Measurements from ENCODE around the gene TBC1D32.
"Not testable (repeated sequence)": the region's sequence is repeated elsewhere in the genome, so short reads cannot be mapped to it uniquely, and the experiment has no call there.

The TBC1D32 gene

DNA sequence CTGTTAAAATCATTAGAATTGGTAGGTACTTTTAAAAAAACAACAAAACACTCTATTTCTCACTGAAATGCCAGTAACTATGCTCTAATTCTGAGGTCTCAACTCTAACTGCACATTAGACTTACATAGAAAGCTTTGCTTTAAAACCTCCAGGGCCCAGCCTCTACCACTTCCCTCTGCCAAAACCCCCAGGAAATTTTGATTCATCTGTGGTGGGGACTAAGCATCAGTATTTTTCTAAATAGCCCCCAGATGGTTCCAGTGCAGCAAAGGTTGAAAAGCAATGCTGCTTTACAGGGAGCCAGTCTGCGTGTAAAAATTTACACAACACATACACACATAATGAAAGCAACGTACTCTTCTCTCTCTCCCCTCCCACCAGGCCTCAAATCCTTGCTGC, 3.8 kb downstream of the TBC1D32 start:
- DNase-seq, result no peak

DNA sequence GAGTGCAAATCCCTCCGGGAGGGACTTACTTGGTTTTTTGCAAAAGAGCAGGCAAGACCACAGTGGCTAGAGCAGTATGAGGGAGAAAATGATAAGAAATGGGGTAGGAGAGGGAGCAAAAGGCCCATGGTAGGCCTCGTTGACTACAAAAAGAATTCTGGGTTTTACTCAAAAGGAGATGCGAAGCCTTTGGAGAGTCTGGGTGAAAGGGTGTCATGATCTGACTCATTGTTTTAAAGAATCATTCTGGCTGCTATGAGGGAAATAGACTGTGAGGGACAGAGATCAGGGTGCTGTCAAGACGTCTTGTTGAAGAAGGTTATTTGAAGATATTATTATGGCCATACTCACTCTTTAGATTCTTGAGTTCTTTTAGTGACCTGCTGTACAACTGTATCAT, 13.0 kb downstream of the TBC1D32 start:
- no peak for DNase-seq

DNA sequence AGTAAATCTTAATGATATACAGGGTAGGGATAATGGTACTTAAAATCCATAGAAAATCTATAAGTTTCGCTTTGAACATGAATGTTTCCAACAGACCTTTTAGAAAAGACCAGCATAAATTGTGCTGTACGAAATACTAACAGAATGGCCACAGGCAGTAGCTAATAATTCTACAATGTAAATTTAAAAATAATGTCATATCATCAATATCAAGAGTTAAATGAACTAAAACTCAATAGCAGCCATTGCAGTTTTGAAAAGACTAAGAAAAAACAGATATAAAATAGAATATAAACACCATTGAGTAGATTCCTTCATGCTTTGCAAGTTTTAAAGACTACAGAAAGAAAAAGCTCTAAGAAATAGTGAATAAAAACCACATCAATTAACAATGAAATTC, 14.7 kb downstream of the TBC1D32 start:
- no peak for DNase-seq

GRCh38 chr6:121319112-121319553, 15.1 kb downstream of the TBC1D32 start:
- no peak for DNase-seq

- DNase-seq, result no peak
Observed at GRCh38 chr6:121314381-121315112, 19.7 kb downstream of the TBC1D32 start.

GRCh38 chr6:121311814-121312213, 22.5 kb downstream of the TBC1D32 start:
- not testable (repeated sequence) for DNase-seq

DNA sequence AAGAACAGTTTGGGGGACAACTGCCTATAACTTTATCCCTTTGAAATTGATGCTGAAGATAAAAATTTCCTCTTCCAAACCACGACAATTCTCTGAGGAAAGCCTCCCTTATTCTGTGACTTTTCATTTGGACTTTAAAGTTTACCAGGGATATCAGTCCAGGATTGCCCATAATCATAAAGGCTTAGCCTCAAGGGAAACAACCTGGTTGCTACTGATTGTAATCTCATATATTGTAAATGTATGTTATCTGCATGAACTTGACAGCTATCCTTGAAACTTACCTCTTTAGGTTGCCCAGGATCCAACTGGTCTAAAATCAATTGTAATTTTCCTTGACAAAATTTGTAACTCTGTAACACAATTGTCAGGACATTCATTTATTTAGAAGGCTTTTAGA, 23.8 kb downstream of the TBC1D32 start:
- DNase-seq, result no peak

DNA sequence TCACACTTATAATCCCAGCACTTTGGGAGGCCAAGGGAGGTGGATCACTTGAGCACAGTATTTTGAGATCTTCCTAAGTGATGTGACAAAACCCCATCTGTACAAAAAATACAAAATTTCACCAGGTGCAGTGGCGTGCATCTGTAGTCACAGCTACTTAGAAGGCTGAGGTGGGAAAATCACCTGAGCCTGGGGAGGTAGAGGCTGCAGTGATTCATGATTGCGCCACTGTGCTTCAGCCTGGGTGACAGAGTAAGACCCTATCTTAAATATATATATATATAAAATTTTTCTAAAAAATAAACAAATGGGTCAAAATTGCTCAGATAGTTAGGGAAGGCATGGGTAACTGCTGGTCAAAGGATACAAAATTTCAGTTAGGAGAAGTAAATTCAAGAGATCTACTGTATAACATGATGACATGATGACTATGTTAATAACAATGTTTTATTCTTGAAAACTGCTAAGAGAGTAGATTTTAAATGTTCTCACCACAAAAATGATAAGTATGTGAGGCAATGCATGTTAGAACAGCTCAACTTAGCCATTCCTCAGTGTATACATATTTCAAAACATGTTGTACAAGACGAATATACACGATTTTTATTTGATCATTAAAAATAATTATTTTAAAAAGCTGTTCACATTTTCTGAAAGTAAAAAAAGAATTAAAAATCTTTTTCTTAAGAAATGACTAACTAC, 24.4 kb downstream of the TBC1D32 start:
- DNase-seq, result no peak

DNA sequence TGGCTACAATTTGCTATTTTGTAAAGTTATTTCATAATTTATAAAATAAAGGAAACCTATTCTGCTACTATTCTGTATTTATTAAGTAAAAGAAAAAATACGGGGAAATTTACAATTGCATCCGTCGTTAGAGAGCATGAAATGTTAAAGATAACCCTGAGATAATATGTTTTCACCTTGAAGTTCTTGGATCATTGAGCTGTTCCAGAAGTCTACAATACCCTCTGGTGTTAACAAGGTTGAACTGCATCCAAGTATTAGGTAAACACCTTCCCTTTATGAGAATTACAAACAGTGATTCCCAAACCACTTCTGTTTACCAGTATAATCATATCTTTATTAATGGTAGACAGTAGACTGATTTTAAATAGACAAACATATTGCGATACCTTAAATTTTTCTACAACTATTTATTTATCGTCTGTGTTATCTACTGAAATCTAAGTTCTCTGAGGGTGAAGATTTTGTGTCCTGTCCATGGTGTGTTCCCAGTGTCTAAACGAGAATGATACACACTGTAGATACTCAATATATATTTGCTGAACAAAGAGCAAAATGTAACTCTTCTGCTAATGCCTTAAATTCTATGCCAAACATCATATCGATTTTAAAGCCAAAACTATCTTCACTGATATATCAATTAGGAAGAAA, 28.2 kb downstream of the TBC1D32 start:
- no peak for DNase-seq

DNA sequence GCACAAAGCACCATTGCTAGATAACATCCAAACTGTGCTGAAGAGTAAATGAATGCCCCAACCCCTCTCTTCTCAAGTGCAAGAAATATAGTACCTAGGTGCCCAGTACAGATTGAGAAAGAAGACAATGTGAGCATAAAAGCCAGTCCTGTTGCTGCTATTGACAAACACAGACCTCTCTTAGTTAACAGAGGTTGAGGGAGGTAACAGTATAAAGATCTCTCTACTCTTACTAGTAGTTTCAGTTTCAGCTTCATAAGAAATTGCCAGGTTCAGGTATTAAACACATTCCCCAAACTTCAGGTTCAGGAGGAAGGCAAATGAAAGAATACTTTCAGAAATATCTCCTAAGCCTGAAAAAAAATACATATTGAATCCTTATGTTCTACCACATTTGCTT, 31.4 kb downstream of the TBC1D32 start:
- no peak for DNase-seq

DNA sequence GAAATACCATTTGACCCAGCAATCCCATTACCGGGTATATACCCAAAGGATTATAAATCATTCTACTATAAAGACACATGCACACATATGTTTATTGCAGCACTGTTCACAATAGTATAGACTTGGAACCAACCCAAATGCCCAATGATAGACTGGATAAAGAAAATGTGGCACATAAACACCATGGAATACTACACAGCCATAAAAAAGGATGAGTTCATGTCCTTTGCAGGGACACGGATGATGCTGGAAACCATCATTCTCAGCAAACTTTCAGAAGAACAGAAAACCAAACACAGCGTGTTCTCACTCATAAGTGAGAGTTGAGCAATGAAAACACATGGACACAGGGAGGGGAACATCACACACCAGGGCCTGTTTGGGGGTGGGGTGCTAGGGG, 33.1 kb downstream of the TBC1D32 start:
- DNase-seq, result not testable (repeated sequence)

GRCh38 chr6:121297694-121298093, 36.6 kb downstream of the TBC1D32 start:
- DNase-seq, result no peak

- no peak for DNase-seq
Observed at GRCh38 chr6:121285041-121285440, 49.2 kb downstream of the TBC1D32 start.

DNA sequence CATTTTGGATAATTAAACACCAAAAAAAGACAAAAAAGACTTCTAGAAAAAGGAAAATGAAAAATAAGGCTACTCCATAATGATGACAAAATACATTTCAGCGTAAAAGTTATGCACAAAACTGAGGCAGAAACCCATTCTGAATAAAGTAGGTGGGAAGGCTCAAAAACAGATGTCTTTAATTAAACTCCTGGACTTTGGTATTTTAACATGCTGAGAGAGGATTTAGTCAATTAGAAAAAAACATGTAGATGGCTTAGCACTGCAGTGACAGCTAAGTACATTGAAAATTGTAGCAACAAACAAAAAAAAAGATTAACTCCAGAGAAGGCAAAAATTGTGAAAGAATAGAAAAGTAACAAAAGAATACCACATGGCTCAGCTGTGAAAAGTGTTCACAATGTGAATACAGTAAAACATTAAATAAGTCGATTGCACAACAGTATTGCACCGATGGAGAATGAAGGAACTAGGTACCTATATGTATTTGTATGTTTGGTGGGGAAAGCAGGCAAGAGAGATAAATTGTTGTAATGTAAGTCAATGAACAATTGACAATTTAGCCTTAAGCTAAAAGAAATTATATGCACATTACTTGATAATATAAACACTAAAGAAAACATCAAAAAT, 59.5 kb downstream of the TBC1D32 start:
- no peak for DNase-seq

DNA sequence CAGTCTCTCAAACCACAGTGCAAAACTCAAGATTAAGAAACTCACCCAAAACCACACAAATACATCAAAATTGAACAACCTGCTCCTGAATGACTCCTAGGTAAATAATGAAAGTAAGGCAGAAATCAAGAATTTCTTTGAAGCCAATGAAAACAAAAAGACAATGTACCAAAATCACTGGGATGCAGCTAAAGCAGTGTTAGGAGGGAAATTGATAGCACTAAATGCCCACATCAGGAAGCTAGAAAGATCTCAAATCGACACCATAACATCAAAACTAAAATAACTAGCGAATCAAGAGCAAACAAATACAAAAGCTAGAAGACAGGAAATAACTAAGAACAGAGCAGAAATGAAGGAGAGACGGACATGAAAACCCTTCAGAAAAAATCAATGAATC, 70.5 kb downstream of the TBC1D32 start:
- no peak for DNase-seq

- no peak for DNase-seq
Observed at GRCh38 chr6:121260651-121261102, 73.6 kb downstream of the TBC1D32 start.

DNA sequence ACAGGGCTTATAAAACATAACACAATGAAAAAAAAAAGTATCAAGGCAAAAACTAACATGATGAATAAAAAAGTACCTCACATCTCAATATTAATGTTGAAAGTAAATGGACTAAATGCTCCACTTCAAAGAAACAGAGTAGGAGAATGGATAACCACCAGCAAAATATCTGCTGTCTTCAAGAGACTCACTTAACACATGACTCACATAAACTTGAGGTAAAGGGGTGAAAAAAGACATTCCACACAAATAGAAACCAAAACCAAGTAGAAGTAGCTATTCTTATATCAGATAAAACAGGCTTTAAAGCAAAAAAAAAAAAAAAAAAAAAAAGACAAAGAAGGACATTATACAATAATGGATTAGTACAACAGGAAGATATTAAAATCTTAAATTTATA, 86.9 kb downstream of the TBC1D32 start:
- DNase-seq, result no peak

- no peak for DNase-seq
Observed at GRCh38 chr6:121242386-121242785, 91.9 kb downstream of the TBC1D32 start.

DNA sequence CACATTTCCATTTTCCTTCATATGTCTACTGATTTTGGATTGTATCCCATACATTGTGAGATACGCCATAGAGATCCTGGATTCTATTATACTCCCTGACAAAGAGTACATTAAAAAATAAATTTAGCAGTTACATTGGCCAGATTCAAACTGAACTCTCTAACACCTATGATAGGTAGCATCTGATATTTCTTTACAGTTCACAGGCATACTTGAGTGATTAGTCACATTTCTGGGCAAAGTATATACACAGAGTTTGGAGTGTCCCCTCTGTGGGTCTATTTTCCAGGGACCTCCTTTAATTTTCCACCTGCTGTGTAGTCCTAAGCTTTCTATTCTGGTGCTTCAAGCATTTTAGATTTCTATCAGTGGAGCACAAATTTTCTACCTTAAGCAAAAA, 96.4 kb downstream of the TBC1D32 start:
- no peak for DNase-seq

GRCh38 chr6:121236984-121237383, 97.3 kb downstream of the TBC1D32 start:
- DNase-seq, result no peak

- DNase-seq, result no peak
Observed at GRCh38 chr6:121235386-121235785, 98.9 kb downstream of the TBC1D32 start.

DNA sequence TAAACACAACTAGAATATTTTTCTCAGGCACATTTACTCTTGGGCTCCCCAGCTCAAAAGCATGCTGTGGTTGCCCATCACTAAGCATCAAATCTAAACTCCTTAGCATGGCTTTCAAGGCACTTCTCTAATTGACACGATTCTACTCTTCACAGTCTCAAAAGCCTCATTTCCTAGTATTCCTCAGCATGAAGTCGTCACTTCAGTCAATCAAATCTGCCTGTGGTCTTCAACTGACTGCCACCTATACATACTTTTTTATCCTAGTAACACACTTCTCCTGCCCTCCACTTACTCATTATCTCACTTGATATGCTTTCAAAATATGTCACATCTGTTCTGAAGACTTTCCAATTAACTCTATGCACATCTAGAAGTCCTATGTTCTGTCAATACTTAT, 110.3 kb downstream of the TBC1D32 start:
- DNase-seq, result no peak

DNA sequence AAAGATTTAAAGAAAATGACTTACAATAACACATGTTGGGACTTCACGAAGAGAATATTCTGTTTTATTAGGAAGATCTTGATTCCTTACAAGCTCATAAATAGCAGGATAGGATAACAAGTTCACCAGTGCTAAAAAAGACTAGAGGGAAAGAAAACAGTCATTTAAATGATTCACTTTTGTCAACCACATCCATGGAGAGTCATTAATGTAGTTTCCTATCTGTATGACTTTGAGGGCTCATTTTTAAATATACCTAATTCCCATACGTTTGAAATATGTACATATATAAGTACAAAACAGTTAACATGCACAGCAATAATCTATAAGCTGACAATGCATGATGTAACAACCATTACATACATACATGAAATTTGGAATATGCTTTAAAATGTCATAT, 111.1 kb downstream of the TBC1D32 start:
- DNase-seq, result no peak

- no peak for DNase-seq
Observed at GRCh38 chr6:121222656-121223055, 111.6 kb downstream of the TBC1D32 start.
